ENCODE measurements around the gene FBXW11.
"Not testable (repeated sequence)": the region's sequence is repeated elsewhere in the genome, so short reads cannot be mapped to it uniquely, and the experiment has no call there.

Gene FBXW11

GRCh38 chr5:171980792-171981191, 25.6 kb downstream of the FBXW11 start:
- DNase-seq: no peak

- no peak for DNase-seq
Observed at GRCh38 chr5:171979606-171980005, 26.8 kb downstream of the FBXW11 start.

- no peak for DNase-seq
Observed at GRCh38 chr5:171978519-171978918, 27.9 kb downstream of the FBXW11 start.

GRCh38 chr5:171978016-171978415, 28.4 kb downstream of the FBXW11 start:
- DNase-seq: no peak

- DNase-seq: not testable (repeated sequence)
Observed at GRCh38 chr5:171977244-171977950, 29.0 kb downstream of the FBXW11 start.

GRCh38 chr5:171975877-171976667, 30.4 kb downstream of the FBXW11 start:
- no peak for DNase-seq

- DNase-seq: no peak
Observed at GRCh38 chr5:171975262-171975876, 31.1 kb downstream of the FBXW11 start.

GRCh38 chr5:171970826-171971225, 35.6 kb downstream of the FBXW11 start:
- DNase-seq: no peak

GRCh38 chr5:171969288-171969880, 37.1 kb downstream of the FBXW11 start:
- DNase-seq: no peak

GRCh38 chr5:171968531-171968930, 37.9 kb downstream of the FBXW11 start:
- DNase-seq: no peak

- no peak for DNase-seq
Observed at GRCh38 chr5:171966964-171967363, 39.5 kb downstream of the FBXW11 start.

GRCh38 chr5:171966270-171966669, 40.2 kb downstream of the FBXW11 start:
- no peak for DNase-seq

- no peak for DNase-seq
Observed at GRCh38 chr5:171965745-171966144, 40.7 kb downstream of the FBXW11 start.

GRCh38 chr5:171963416-171963815, 43.0 kb downstream of the FBXW11 start:
- no peak for DNase-seq

- no peak for DNase-seq
Observed at GRCh38 chr5:171961117-171961516, 45.3 kb downstream of the FBXW11 start.

- DNase-seq: peak; percentile 21
Observed at GRCh38 chr5:171957591-171958251, 48.7 kb downstream of the FBXW11 start.

GRCh38 chr5:171956887-171957495, 49.4 kb downstream of the FBXW11 start:
- DNase-seq: no peak

GRCh38 chr5:171956314-171956713, 50.1 kb downstream of the FBXW11 start:
- DNase-seq: no peak

- DNase-seq: no peak
Observed at GRCh38 chr5:171955761-171956160, 50.7 kb downstream of the FBXW11 start.

- DNase-seq: no peak
Observed at GRCh38 chr5:171954721-171955120, 51.7 kb downstream of the FBXW11 start.

- no peak for DNase-seq
Observed at GRCh38 chr5:171953860-171954701, 52.4 kb downstream of the FBXW11 start.

GRCh38 chr5:171952021-171952420, 54.4 kb downstream of the FBXW11 start:
- no peak for DNase-seq
